Measurements from ENCODE around the gene BFSP1.

BFSP1 gene

GRCh38 chr20:17468073-17468840, 62.9 kb downstream of the BFSP1 start:
- Histone ChIP-seq H3K4me1 (ENCODE audit: insufficient read depth, low read length) (no peaks in the 10 kb centered on the region), H3K4me3 (ENCODE audit: low read length) (no peak overlapping the region), H3K9ac (ENCODE audit: low read depth, low read length) (no peak overlapping the region), H3K36me3 (ENCODE audit: insufficient read depth, low read depth, low read length) (no peaks in the 10 kb centered on the region), H3K27ac (ENCODE audit: low read length) (no peak overlapping the region), H3K27me3 (ENCODE audit: insufficient read depth, low read length) (no peaks in the 10 kb centered on the region), H3K9me3 (ENCODE audit: insufficient read depth, low read depth, low read length) (no peaks in the 10 kb centered on the region)

- H3K36me3 ChIP-seq (ENCODE audit: insufficient read depth, low read depth, low read length), result no peaks in the 10 kb centered on the region
- no peak overlapping the region for H3K4me3 ChIP-seq (ENCODE audit: low read length)
- H3K9ac ChIP-seq (ENCODE audit: low read depth, low read length), result no peak overlapping the region
- no peaks in the 10 kb centered on the region for H3K9me3 ChIP-seq (ENCODE audit: insufficient read depth, low read depth, low read length)
- no peaks in the 10 kb centered on the region for H3K4me1 ChIP-seq (ENCODE audit: insufficient read depth, low read length)
- no peak overlapping the region for H3K27ac ChIP-seq (ENCODE audit: low read length)
- no peaks in the 10 kb centered on the region for H3K27me3 ChIP-seq (ENCODE audit: insufficient read depth, low read length)
These were observed 64.0 kb downstream of the BFSP1 start for GRCh38 chr20:17467120-17467655.

GRCh38 chr20:17466641-17467040, 64.5 kb downstream of the BFSP1 start:
- Histone ChIP-seq H3K4me1 (ENCODE audit: insufficient read depth, low read length) (no peaks in the 10 kb centered on the region), H3K36me3 (ENCODE audit: insufficient read depth, low read depth, low read length) (no peaks in the 10 kb centered on the region), H3K9ac (ENCODE audit: low read depth, low read length) (no peak overlapping the region), H3K27ac (ENCODE audit: low read length) (no peak overlapping the region), H3K9me3 (ENCODE audit: insufficient read depth, low read depth, low read length) (no peaks in the 10 kb centered on the region), H3K4me3 (ENCODE audit: low read length) (no peak overlapping the region), H3K27me3 (ENCODE audit: insufficient read depth, low read length) (no peaks in the 10 kb centered on the region)

- H3K4me1 ChIP-seq (ENCODE audit: insufficient read depth, low read length), result no peaks in the 10 kb centered on the region
- H3K36me3 ChIP-seq (ENCODE audit: insufficient read depth, low read depth, low read length), result no peaks in the 10 kb centered on the region
- H3K27ac ChIP-seq (ENCODE audit: low read length), result no peak overlapping the region
- no peak overlapping the region for H3K4me3 ChIP-seq (ENCODE audit: low read length)
- H3K9me3 ChIP-seq (ENCODE audit: insufficient read depth, low read depth, low read length), result no peaks in the 10 kb centered on the region
- no peak overlapping the region for H3K9ac ChIP-seq (ENCODE audit: low read depth, low read length)
- no peaks in the 10 kb centered on the region for H3K27me3 ChIP-seq (ENCODE audit: insufficient read depth, low read length)
These were observed 65.9 kb downstream of the BFSP1 start for GRCh38 chr20:17465236-17465635.

- no peak overlapping the region for H3K4me3 ChIP-seq (ENCODE audit: low read length)
These were observed 67.5 kb downstream of the BFSP1 start for GRCh38 chr20:17463711-17464110.

GRCh38 chr20:17461941-17462340, 69.2 kb downstream of the BFSP1 start:
- no peak overlapping the region for H3K9ac ChIP-seq (ENCODE audit: low read depth, low read length)
- no peaks in the 10 kb centered on the region for H3K27me3 ChIP-seq (ENCODE audit: insufficient read depth, low read length)
- H3K9me3 ChIP-seq (ENCODE audit: insufficient read depth, low read depth, low read length), result no peaks in the 10 kb centered on the region
- H3K4me3 ChIP-seq (ENCODE audit: low read length), result no peak overlapping the region
- H3K4me1 ChIP-seq (ENCODE audit: insufficient read depth, low read length), result no peaks in the 10 kb centered on the region
- H3K27ac ChIP-seq (ENCODE audit: low read length), result no peak overlapping the region
- no peaks in the 10 kb centered on the region for H3K36me3 ChIP-seq (ENCODE audit: insufficient read depth, low read depth, low read length)

More at GRCh38 chr20:17463711-17464110, 67.5 kb downstream of the BFSP1 start:
- Histone ChIP-seq H3K9ac (ENCODE audit: low read depth, low read length) (no peak overlapping the region), H3K27ac (ENCODE audit: low read length) (no peak overlapping the region), H3K4me1 (ENCODE audit: insufficient read depth, low read length) (no peaks in the 10 kb centered on the region), H3K9me3 (ENCODE audit: insufficient read depth, low read depth, low read length) (no peaks in the 10 kb centered on the region), H3K27me3 (ENCODE audit: insufficient read depth, low read length) (no peaks in the 10 kb centered on the region), H3K36me3 (ENCODE audit: insufficient read depth, low read depth, low read length) (no peaks in the 10 kb centered on the region)

- H3K4me3 ChIP-seq (ENCODE audit: low read length), result no peak overlapping the region
- no peak overlapping the region for H3K27ac ChIP-seq (ENCODE audit: low read length)
- H3K27me3 ChIP-seq (ENCODE audit: insufficient read depth, low read length), result no peaks in the 10 kb centered on the region
- no peaks in the 10 kb centered on the region for H3K36me3 ChIP-seq (ENCODE audit: insufficient read depth, low read depth, low read length)
- no peaks in the 10 kb centered on the region for H3K9me3 ChIP-seq (ENCODE audit: insufficient read depth, low read depth, low read length)
- no peak overlapping the region for H3K9ac ChIP-seq (ENCODE audit: low read depth, low read length)
- no peaks in the 10 kb centered on the region for H3K4me1 ChIP-seq (ENCODE audit: insufficient read depth, low read length)
These were observed 71.1 kb downstream of the BFSP1 start for GRCh38 chr20:17460119-17460518.

- Histone ChIP-seq H3K9me3 (ENCODE audit: insufficient read depth, low read depth, low read length) (no peaks in the 10 kb centered on the region), H3K27me3 (ENCODE audit: insufficient read depth, low read length) (no peaks in the 10 kb centered on the region), H3K4me1 (ENCODE audit: insufficient read depth, low read length) (no peaks in the 10 kb centered on the region), H3K4me3 (ENCODE audit: low read length) (no peak overlapping the region), H3K9ac (ENCODE audit: low read depth, low read length) (no peak overlapping the region), H3K27ac (ENCODE audit: low read length) (no peak overlapping the region), H3K36me3 (ENCODE audit: insufficient read depth, low read depth, low read length) (no peaks in the 10 kb centered on the region)
These were observed 73.5 kb downstream of the BFSP1 start for GRCh38 chr20:17457588-17458190.

- no peaks in the 10 kb centered on the region for H3K4me1 ChIP-seq (ENCODE audit: insufficient read depth, low read length)
- no peaks in the 10 kb centered on the region for H3K36me3 ChIP-seq (ENCODE audit: insufficient read depth, low read depth, low read length)
- no peaks in the 10 kb centered on the region for H3K27me3 ChIP-seq (ENCODE audit: insufficient read depth, low read length)
- no peak overlapping the region for H3K4me3 ChIP-seq (ENCODE audit: low read length)
- no peak overlapping the region for H3K9ac ChIP-seq (ENCODE audit: low read depth, low read length)
- no peak overlapping the region for H3K27ac ChIP-seq (ENCODE audit: low read length)
- H3K9me3 ChIP-seq (ENCODE audit: insufficient read depth, low read depth, low read length), result no peaks in the 10 kb centered on the region
These were observed 74.1 kb downstream of the BFSP1 start for GRCh38 chr20:17457079-17457478.

GRCh38 chr20:17456279-17456678, 74.9 kb downstream of the BFSP1 start:
- no peaks in the 10 kb centered on the region for H3K4me1 ChIP-seq (ENCODE audit: insufficient read depth, low read length)
- H3K36me3 ChIP-seq (ENCODE audit: insufficient read depth, low read depth, low read length), result no peaks in the 10 kb centered on the region
- H3K9ac ChIP-seq (ENCODE audit: low read depth, low read length), result no peak overlapping the region
- no peak overlapping the region for H3K4me3 ChIP-seq (ENCODE audit: low read length)
- H3K27me3 ChIP-seq (ENCODE audit: insufficient read depth, low read length), result no peaks in the 10 kb centered on the region
- H3K9me3 ChIP-seq (ENCODE audit: insufficient read depth, low read depth, low read length), result no peaks in the 10 kb centered on the region
- H3K27ac ChIP-seq (ENCODE audit: low read length), result no peak overlapping the region

- Histone ChIP-seq H3K4me1 (ENCODE audit: insufficient read depth, low read length) (no peaks in the 10 kb centered on the region), H3K9ac (ENCODE audit: low read depth, low read length) (no peak overlapping the region), H3K27ac (ENCODE audit: low read length) (no peak overlapping the region), H3K27me3 (ENCODE audit: insufficient read depth, low read length) (no peaks in the 10 kb centered on the region), H3K36me3 (ENCODE audit: insufficient read depth, low read depth, low read length) (no peaks in the 10 kb centered on the region), H3K4me3 (ENCODE audit: low read length) (no peak overlapping the region), H3K9me3 (ENCODE audit: insufficient read depth, low read depth, low read length) (no peaks in the 10 kb centered on the region)
These were observed 77.6 kb downstream of the BFSP1 start for GRCh38 chr20:17453592-17453991.

- Histone ChIP-seq H3K9ac (ENCODE audit: low read depth, low read length) (no peak overlapping the region), H3K27ac (ENCODE audit: low read length) (no peak overlapping the region), H3K4me3 (ENCODE audit: low read length) (no peak overlapping the region), H3K27me3 (ENCODE audit: insufficient read depth, low read length) (no peaks in the 10 kb centered on the region), H3K4me1 (ENCODE audit: insufficient read depth, low read length) (no peaks in the 10 kb centered on the region), H3K36me3 (ENCODE audit: insufficient read depth, low read depth, low read length) (no peaks in the 10 kb centered on the region), H3K9me3 (ENCODE audit: insufficient read depth, low read depth, low read length) (no peaks in the 10 kb centered on the region)
These were observed 78.7 kb downstream of the BFSP1 start for GRCh38 chr20:17452441-17452840.

Measured in iPS-20b (cell line).